ENCODE measurements around the gene PTPN1. TPM values are rescaled to one million over a fixed set of nuclear protein-coding genes. Genes with fewer than 3 reads are reported as not detected.
"Not testable (repeated sequence)": the region's sequence is repeated elsewhere in the genome, so short reads cannot be mapped to it uniquely, and the experiment has no call there.

Gene PTPN1
- total RNA-seq, 1 experiment from 2014 or later: 57.1 TPM

GRCh38 chr20:50607850-50608749, 97.9 kb downstream of the PTPN1 start:
- DNase-seq (ENCODE audit: low read depth): no peak

- no peak for DNase-seq (ENCODE audit: low read depth)
Measured at GRCh38 chr20:50608750-50609104, 98.5 kb downstream of the PTPN1 start.

GRCh38 chr20:50609438-50609989, 99.3 kb downstream of the PTPN1 start:
- no peak for DNase-seq (ENCODE audit: low read depth)

- no peak for DNase-seq (ENCODE audit: low read depth)
Measured at GRCh38 chr20:50610212-50610718, 100.1 kb downstream of the PTPN1 start.

GRCh38 chr20:50611128-50611810, 101.1 kb downstream of the PTPN1 start:
- DNase-seq (ENCODE audit: low read depth): no peak

GRCh38 chr20:50613438-50614169, 103.4 kb downstream of the PTPN1 start:
- no peak for DNase-seq (ENCODE audit: low read depth)

GRCh38 chr20:50615407-50615806, 105.2 kb downstream of the PTPN1 start:
- DNase-seq (ENCODE audit: low read depth): no peak

GRCh38 chr20:50617022-50617421, 106.8 kb downstream of the PTPN1 start:
- no peak for DNase-seq (ENCODE audit: low read depth)

GRCh38 chr20:50618537-50618936, 108.4 kb downstream of the PTPN1 start:
- DNase-seq (ENCODE audit: low read depth): no peak

- not testable (repeated sequence) for DNase-seq (ENCODE audit: low read depth)
Measured at GRCh38 chr20:50620459-50620858, 110.3 kb downstream of the PTPN1 start.

GRCh38 chr20:50621068-50621665, 111.0 kb downstream of the PTPN1 start:
- DNase-seq (ENCODE audit: low read depth): no peak

- DNase-seq (ENCODE audit: low read depth): no peak
Measured at GRCh38 chr20:50624351-50625016, 114.3 kb downstream of the PTPN1 start.

GRCh38 chr20:50625986-50626677, 115.9 kb downstream of the PTPN1 start:
- DNase-seq (ENCODE audit: low read depth): peak; percentile 48

GRCh38 chr20:50627747-50628146, 117.6 kb downstream of the PTPN1 start:
- DNase-seq (ENCODE audit: low read depth): no peak

- DNase-seq (ENCODE audit: low read depth): no peak
Measured at GRCh38 chr20:50628332-50628731, 118.1 kb downstream of the PTPN1 start.

- no peak for DNase-seq (ENCODE audit: low read depth)
Measured at GRCh38 chr20:50628853-50629669, 118.9 kb downstream of the PTPN1 start.

- no peak for DNase-seq (ENCODE audit: low read depth)
Measured at GRCh38 chr20:50629670-50630045, 119.5 kb downstream of the PTPN1 start.

- DNase-seq (ENCODE audit: low read depth): no peak
Measured at GRCh38 chr20:50630578-50631263, 120.5 kb downstream of the PTPN1 start.

- DNase-seq (ENCODE audit: low read depth): no peak
Measured at GRCh38 chr20:50632236-50632635, 122.1 kb downstream of the PTPN1 start.
